RCC 7860 (cell line): Measurements from ENCODE around the gene GRN.
"Not testable (repeated sequence)": the region's sequence is repeated elsewhere in the genome, so short reads cannot be mapped to it uniquely, and the experiment has no call there.

Experiments
- DNase-seq: peaks from one replicate; pipeline ENCODE4 v3.0.0-alpha.2; 2015; ENCODE audit warnings: low spot score
- FAIRE-seq: peaks from 2 replicates; lab custom pipeline; 2012; peaks lifted over from hg19 to GRCh38; lab: Jason Lieb, UNC

The GRN gene

DNA sequence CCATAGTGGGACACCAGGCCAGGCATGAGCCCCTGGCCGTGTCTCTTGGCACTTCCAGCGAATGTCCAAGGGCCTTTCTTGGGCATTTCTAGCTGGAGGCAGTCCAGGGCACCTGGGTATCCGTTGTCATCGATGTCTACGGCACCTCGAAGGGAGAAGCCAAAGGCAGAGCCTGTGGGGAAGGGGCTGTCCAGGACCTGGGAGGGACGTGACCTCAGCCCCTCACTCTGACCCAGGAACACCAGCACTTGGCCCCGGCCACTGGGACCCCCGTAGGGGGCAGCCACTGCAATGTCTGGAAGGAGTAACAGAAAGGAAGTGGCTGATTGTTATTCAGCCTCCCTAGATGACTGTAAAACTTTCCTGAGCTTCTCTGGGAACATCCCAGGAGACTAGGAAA lies 35.7 kb downstream of the GRN start:
- FAIRE-seq (no peak), DNase-seq (no peak)

DNA sequence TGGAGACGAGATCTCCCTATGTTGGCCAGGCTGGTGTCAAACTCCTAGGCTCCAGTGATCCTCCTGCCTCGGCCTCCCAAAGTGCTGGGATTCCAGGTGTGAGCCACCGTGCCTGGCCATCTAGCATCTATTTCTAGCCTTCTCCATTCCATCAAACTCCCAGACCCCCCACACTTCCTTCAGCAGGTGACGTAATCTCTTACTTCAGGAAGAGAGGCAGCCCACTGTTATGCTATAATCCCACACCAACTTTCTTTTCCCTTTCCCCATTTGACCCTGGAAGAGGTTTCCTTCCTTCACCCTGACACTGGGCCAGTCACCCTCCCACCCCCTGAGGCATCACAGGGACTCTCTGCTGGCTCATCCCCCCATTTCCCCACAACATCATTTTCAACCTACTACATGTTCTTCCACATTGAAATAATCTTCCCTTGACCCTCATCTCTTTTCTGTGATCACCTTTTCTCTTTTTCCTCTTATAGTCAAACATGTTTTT lies 36.8 kb downstream of the GRN start:
- DNase-seq = no peak
- FAIRE-seq = no peak

- DNase-seq (no peak), FAIRE-seq (no peak)
Measured at GRCh38 chr17:44382917-44383316, 37.8 kb downstream of the GRN start.

DNA sequence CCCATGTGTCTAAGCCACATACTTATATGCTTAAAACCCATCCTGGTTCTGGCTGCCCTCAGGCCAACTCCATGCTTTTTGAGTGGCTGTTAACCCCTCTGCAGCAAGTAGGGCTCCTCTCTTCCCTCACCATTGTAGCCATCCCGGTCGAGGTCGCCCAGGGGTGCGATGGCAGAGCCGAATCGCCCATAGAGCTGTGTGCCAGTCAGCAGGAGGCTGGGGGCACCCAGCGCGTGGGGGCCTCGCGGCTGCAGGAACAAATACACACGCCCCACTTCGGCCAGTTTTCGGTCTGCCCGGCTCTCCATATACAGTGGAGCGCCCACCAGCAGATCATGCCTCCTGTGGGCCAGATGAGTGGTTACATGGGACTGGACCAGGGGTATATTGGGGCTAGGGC lies 38.3 kb downstream of the GRN start:
- FAIRE-seq = no peak
- no peak for DNase-seq

DNA sequence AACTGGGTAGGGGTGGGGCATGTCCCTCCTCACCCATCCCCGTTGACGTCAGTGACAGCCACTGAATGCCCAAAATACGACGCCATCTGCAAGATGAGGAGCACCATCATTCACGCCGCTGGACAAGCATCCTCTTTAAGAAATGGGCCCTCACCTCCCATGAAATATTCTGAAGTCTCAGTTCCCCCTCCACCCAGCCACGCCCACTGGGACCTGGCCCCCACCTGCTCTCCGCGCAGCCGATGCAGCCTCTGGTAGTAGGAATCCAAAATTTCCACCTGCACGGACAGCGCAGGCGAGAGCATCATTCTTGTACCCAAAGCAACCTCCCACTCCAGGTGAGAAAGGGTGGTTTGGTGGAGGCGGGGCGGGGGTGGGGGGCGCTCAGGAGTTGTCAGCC lies 38.8 kb downstream of the GRN start:
- no peak for DNase-seq
- FAIRE-seq = no peak

- DNase-seq = no peak
Measured at GRCh38 chr17:44384281-44384822, 39.2 kb downstream of the GRN start.

GRCh38 chr17:44384823-44385286 lies 39.8 kb downstream of the GRN start:
- DNase-seq = no peak
- FAIRE-seq = no peak

More at GRCh38 chr17:44384281-44384822, 39.2 kb downstream of the GRN start:
- FAIRE-seq = no peak

- DNase-seq (peak; percentile 11), FAIRE-seq (no peak)
Measured at GRCh38 chr17:44385287-44386181, 40.4 kb downstream of the GRN start.

DNA sequence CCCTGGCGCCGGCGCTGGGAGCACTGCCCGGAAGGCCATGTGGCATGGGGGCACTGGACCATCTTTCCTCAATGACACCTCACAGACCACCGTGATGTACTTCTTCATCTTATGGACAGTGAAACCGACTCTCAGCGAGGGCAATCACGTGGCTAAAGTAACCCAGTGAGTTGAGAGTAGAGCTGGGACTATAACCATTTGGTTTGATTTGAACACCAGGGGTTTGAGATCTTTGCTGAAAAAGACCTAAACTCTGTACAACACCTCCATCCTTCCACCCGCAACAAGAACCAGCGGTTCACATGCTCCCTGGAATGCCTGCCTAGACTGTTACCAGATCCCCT lies 41.1 kb downstream of the GRN start:
- DNase-seq = no peak
- no peak for FAIRE-seq

- FAIRE-seq = no peak
- DNase-seq = no peak
Measured at GRCh38 chr17:44387804-44388203, 42.7 kb downstream of the GRN start.

GRCh38 chr17:44389281-44389680 lies 44.2 kb downstream of the GRN start, which contains the start of gene ITGA2B:
TSS of gene ITGA2B (minus strand) at chr17:44389649. CDS start at chr17:44389473, 176 bp downstream.
- no peak for FAIRE-seq

GRCh38 chr17:44389723-44390202 lies 44.7 kb downstream of the GRN start:
- no peak for FAIRE-seq
- no peak for DNase-seq

More at GRCh38 chr17:44389281-44389680, 44.2 kb downstream of the GRN start, which contains the start of gene ITGA2B:
- DNase-seq = no peak

- no peak for DNase-seq
Measured at GRCh38 chr17:44390250-44390870, 45.3 kb downstream of the GRN start.

DNA sequence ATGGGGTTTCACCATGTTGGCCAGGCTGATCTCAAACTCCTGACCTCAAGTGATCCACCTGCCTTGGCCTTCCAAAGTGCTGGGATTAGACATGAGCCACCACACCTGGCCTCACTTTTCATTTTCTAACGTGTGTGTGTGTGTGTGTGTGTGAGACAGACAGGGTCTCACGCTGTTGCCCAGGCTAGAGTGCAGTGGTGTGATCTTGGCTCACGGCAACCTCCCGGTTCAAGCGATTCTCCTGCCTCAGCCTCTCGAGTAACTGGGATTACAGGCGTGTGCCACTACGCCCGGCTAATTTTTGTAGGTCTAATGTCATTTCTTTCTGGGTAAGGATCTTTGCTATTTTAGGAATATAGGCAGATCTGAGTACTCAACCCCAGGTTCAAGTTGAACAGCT lies 49.0 kb downstream of the GRN start:
- not testable (repeated sequence) for DNase-seq, FAIRE-seq

More at GRCh38 chr17:44390250-44390870, 45.3 kb downstream of the GRN start:
- FAIRE-seq = no peak

DNA sequence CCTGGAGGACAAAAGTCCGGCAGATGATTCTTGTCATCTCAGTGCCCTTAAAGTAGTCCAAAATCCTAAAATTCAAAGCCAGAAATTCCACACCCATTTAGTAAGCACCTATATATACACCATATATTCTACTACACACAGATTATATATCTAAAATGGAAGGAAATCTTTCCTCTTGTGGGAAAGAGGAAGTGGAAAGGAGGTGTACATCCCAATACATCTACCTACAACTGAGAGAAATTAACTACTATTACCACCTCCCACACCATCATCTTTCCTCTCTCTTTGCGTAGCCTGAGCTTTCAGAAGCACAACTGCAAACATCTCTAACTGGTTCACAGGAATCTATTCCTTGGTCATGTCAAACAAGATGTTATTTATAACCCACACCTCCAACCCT lies 49.7 kb downstream of the GRN start:
- DNase-seq (no peak), FAIRE-seq (no peak)

- no peak for DNase-seq
- no peak for FAIRE-seq
Measured at GRCh38 chr17:44396946-44397345, 51.8 kb downstream of the GRN start.

DNA sequence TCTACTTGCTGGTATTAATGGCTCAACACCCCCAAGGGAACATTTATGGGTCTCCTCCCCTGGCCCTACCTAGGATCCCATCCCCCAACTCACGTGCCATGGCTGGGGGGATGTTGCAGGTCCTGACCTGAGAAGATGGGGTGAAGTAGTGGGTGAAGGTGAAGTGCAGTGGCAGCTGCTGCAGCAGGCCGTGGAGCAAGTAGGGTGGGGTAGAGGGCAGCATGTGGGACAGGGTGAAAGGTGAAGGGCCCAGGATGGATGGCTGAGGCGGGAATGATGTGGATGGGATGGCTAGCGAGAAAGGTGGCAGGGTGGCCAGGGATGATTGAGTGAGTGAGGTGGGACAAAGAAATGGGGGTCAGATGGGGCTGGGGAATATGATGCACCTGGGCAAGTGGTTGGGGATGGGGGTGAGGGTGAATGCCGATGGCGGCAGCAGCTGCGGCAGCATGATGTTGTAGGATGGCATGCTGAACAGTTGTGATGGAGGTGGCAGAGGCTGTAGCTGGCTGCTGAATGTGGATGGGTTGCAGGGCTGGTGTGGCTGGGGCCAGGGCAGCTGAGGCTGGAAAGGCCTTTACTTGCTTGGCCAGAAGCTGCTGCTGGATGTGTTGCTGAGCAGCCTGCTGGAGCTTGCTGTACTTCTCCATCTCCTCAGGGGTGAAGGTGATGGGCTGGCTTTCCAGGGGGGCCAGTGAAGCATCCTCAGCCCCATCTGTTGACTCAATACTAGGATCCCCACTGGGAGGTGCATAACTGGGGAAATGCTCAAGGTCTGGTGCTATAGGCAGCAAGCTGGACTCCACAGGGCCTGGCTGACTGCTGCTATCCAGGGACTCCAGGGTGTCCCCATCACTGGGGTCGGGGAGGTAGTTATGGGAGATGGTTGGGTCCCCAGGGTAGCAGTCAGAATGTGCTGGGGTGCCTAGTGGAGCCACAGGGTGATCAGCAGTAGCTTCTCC lies 52.7 kb downstream of the GRN start:
- no peak for DNase-seq
- no peak for FAIRE-seq

- no peak for FAIRE-seq
- DNase-seq = no peak
Measured at GRCh38 chr17:44398692-44399691, 53.9 kb downstream of the GRN start.

GRCh38 chr17:44400226-44400847 lies 55.2 kb downstream of the GRN start:
- no peak for DNase-seq
- FAIRE-seq = no peak
